ENCODE data around the gene WTIP.

Gene WTIP

GRCh38 chr19:34525001-34525400 lies 43.4 kb downstream of the WTIP start:
- TF ChIP-seq TCF12 (IDR thresholded peaks at IDR 0.05; ENCODE audit: low read depth) (no peak), YY1 (IDR thresholded peaks at IDR 0.05; ENCODE audit: low read depth) (no peak), CREB1 (IDR thresholded peaks at IDR 0.05; ENCODE audit: low read depth) (no peak), EGR1 (IDR thresholded peaks at IDR 0.05) (no peak), TAF1 (IDR thresholded peaks at IDR 0.05; ENCODE audit: low read depth) (no peak)

GRCh38 chr19:34534206-34534605 lies 52.6 kb downstream of the WTIP start:
- no peak for TF ChIP-seq CREB1 (IDR thresholded peaks at IDR 0.05; ENCODE audit: low read depth)
- no peak for TF ChIP-seq MAX (IDR thresholded peaks at IDR 0.05)
- no peak for TF ChIP-seq USF1 (IDR thresholded peaks at IDR 0.05)
- no peak for TF ChIP-seq ZBTB7A (IDR thresholded peaks at IDR 0.05; ENCODE audit: low read depth)
- TF ChIP-seq NFIC (IDR thresholded peaks at IDR 0.05) = no peak
- TF ChIP-seq YY1 (IDR thresholded peaks at IDR 0.05; ENCODE audit: low read depth) = no peak
- no peak for TF ChIP-seq REST (IDR thresholded peaks at IDR 0.05; ENCODE audit: low read depth)
- no peak for TF ChIP-seq CEBPB (IDR thresholded peaks at IDR 0.05)
- TF ChIP-seq TCF12 (IDR thresholded peaks at IDR 0.05; ENCODE audit: low read depth) = no peak
- TF ChIP-seq TEAD4 (IDR thresholded peaks at IDR 0.05) = no peak
- TF ChIP-seq FOXM1 (IDR thresholded peaks at IDR 0.05; ENCODE audit: borderline replicate concordance, low read depth) = no peak
- TF ChIP-seq EGR1 (IDR thresholded peaks at IDR 0.05) = no peak
- no peak for TF ChIP-seq EP300 (IDR thresholded peaks at IDR 0.05; ENCODE audit: borderline replicate concordance)
- TF ChIP-seq TAF1 (IDR thresholded peaks at IDR 0.05; ENCODE audit: low read depth) = no peak
- TF ChIP-seq RAD21 (IDR thresholded peaks at IDR 0.05; ENCODE audit: low read depth) = no peak

GRCh38 chr19:34539396-34539795 lies 57.8 kb downstream of the WTIP start:
- no peak for TF ChIP-seq EP300 (IDR thresholded peaks at IDR 0.05; ENCODE audit: borderline replicate concordance)
- no peak for TF ChIP-seq ZBTB7A (IDR thresholded peaks at IDR 0.05; ENCODE audit: low read depth)
- TF ChIP-seq CEBPB (IDR thresholded peaks at IDR 0.05) = no peak
- TF ChIP-seq CREB1 (IDR thresholded peaks at IDR 0.05; ENCODE audit: low read depth) = no peak
- no peak for TF ChIP-seq TAF1 (IDR thresholded peaks at IDR 0.05; ENCODE audit: low read depth)
- TF ChIP-seq NFIC (IDR thresholded peaks at IDR 0.05) = no peak
- TF ChIP-seq MAX (IDR thresholded peaks at IDR 0.05) = no peak
- no peak for TF ChIP-seq REST (IDR thresholded peaks at IDR 0.05; ENCODE audit: low read depth)
- TF ChIP-seq RAD21 (IDR thresholded peaks at IDR 0.05; ENCODE audit: low read depth) = no peak
- TF ChIP-seq EGR1 (IDR thresholded peaks at IDR 0.05) = no peak
- TF ChIP-seq TCF12 (IDR thresholded peaks at IDR 0.05; ENCODE audit: low read depth) = no peak
- TF ChIP-seq USF1 (IDR thresholded peaks at IDR 0.05) = no peak
- no peak for TF ChIP-seq FOXM1 (IDR thresholded peaks at IDR 0.05; ENCODE audit: borderline replicate concordance, low read depth)
- no peak for TF ChIP-seq TEAD4 (IDR thresholded peaks at IDR 0.05)
- TF ChIP-seq YY1 (IDR thresholded peaks at IDR 0.05; ENCODE audit: low read depth) = no peak

- no peak for TF ChIP-seq REST (IDR thresholded peaks at IDR 0.05; ENCODE audit: low read depth)
- no peak for TF ChIP-seq NFIC (IDR thresholded peaks at IDR 0.05)
- no peak for TF ChIP-seq MAX (IDR thresholded peaks at IDR 0.05)
- no peak for TF ChIP-seq FOXM1 (IDR thresholded peaks at IDR 0.05; ENCODE audit: borderline replicate concordance, low read depth)
- no peak for TF ChIP-seq TCF12 (IDR thresholded peaks at IDR 0.05; ENCODE audit: low read depth)
- TF ChIP-seq TAF1 (IDR thresholded peaks at IDR 0.05; ENCODE audit: low read depth) = no peak
- TF ChIP-seq RAD21 (IDR thresholded peaks at IDR 0.05; ENCODE audit: low read depth) = no peak
- TF ChIP-seq TEAD4 (IDR thresholded peaks at IDR 0.05) = no peak
- no peak for TF ChIP-seq CEBPB (IDR thresholded peaks at IDR 0.05)
- no peak for TF ChIP-seq USF1 (IDR thresholded peaks at IDR 0.05)
- no peak for TF ChIP-seq CREB1 (IDR thresholded peaks at IDR 0.05; ENCODE audit: low read depth)
- no peak for TF ChIP-seq ZBTB7A (IDR thresholded peaks at IDR 0.05; ENCODE audit: low read depth)
- TF ChIP-seq YY1 (IDR thresholded peaks at IDR 0.05; ENCODE audit: low read depth) = no peak
- TF ChIP-seq EP300 (IDR thresholded peaks at IDR 0.05; ENCODE audit: borderline replicate concordance) = no peak
- no peak for TF ChIP-seq EGR1 (IDR thresholded peaks at IDR 0.05)
Observed at GRCh38 chr19:34540811-34541557, 59.4 kb downstream of the WTIP start.
